ENCODE results near the gene ATP8B2.

The ATP8B2 gene

GRCh38 chr1:154398678-154399077 is 73.4 kb downstream of the ATP8B2 start:
- no peak for DNase-seq (ENCODE audit: low spot score)

GRCh38 chr1:154400381-154400801 is 75.1 kb downstream of the ATP8B2 start:
- DNase-seq (ENCODE audit: low spot score), result no peak

Measured in AG20443 (cell line).